ENCODE measurements around the gene NHLH1.

DNA sequence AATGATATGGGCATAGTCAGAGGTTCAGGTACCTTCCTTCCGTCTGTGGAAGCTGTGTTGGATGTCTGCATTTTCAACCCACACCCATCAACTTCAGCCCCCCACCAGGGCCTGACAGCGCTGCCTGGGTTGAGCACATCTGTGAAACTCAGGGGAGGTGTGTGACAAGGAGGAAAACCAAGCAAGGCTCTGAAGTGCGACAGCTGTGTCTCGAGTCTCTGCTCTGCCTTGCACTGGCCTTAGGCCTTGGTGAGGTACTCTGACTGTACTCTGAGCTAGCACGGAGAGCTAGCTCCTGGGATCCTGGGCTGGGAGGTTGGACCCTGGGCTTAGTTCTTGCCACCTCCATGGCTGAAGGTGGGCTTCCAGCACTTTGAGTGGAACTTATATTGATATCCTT is 42.6 kb downstream of the NHLH1 start:
- TF ChIP-seq CTCF (IDR thresholded peaks at IDR 0.05) (no peak), POLR2A (IDR thresholded peaks at IDR 0.05) (no peak)

All from testis (tissue), 2 donors.